ENCODE measurements around the gene OR2H2. TPM values are rescaled to one million over a fixed set of nuclear protein-coding genes. Genes with fewer than 3 reads are reported as not detected.

The OR2H2 gene
- total RNA-seq, 1 experiment from 2014 or later, result not detected

GRCh38 chr6:29564875-29565274 is 20.0 kb upstream of the OR2H2 start:
- BruUV-seq (replicated peaks), result no TSS peak
- no peak overlapping the region for H3K27ac Mint-ChIP-seq (ENCODE audit: unreplicated experiment)
- intact Hi-C loops (cut with micrococcal nuclease; ENCODE audit: unreplicated experiment), result loop anchor here (10.0 kb wide), 1 partner anchor 100 kb away; no protein-coding TSS in a partner anchor
- H3K4me3 Mint-ChIP-seq (ENCODE audit: low read depth, unreplicated experiment), result no peak overlapping the region
- DNase-seq, result no peak
- H3K9me3 Mint-ChIP-seq (ENCODE audit: low read depth, unreplicated experiment), result peaks cover 14% of the 10 kb centered on the region
- H3K27me3 Mint-ChIP-seq (ENCODE audit: unreplicated experiment), result no peaks in the 10 kb centered on the region
- H3K36me3 Mint-ChIP-seq (ENCODE audit: insufficient read depth, unreplicated experiment), result no peaks in the 10 kb centered on the region
- peaks cover 28% of the 10 kb centered on the region for H3K4me1 Mint-ChIP-seq (ENCODE audit: low read depth, unreplicated experiment)
- no peak for TF ChIP-seq CTCF (IDR thresholded peaks at IDR 0.05; ENCODE audit: unreplicated experiment)
- CTCF ChIA-PET, result no interaction called here

GRCh38 chr6:29566856-29567255 is 18.1 kb upstream of the OR2H2 start:
- Mint-ChIP-seq H3K4me1 (ENCODE audit: low read depth, unreplicated experiment) (peaks cover 10% of the 10 kb centered on the region), H3K36me3 (ENCODE audit: insufficient read depth, unreplicated experiment) (no peaks in the 10 kb centered on the region), H3K27me3 (ENCODE audit: unreplicated experiment) (no peaks in the 10 kb centered on the region), H3K27ac (ENCODE audit: unreplicated experiment) (no peak overlapping the region), H3K9me3 (ENCODE audit: low read depth, unreplicated experiment) (peaks cover 10% of the 10 kb centered on the region), H3K4me3 (ENCODE audit: low read depth, unreplicated experiment) (no peak overlapping the region)
- intact Hi-C loops (cut with micrococcal nuclease; ENCODE audit: unreplicated experiment), result loop anchor here (10.0 kb wide), 1 partner anchor 102 kb away; no protein-coding TSS in a partner anchor
- CTCF ChIA-PET, result no interaction called here
- no peak for DNase-seq
- TF ChIP-seq CTCF (IDR thresholded peaks at IDR 0.05; ENCODE audit: unreplicated experiment), result no peak
- no TSS peak for BruUV-seq (replicated peaks)

- peaks cover 8% of the 10 kb centered on the region for H3K4me1 Mint-ChIP-seq (ENCODE audit: low read depth, unreplicated experiment)
- no peak for DNase-seq
- no peak overlapping the region for H3K27ac Mint-ChIP-seq (ENCODE audit: unreplicated experiment)
- H3K27me3 Mint-ChIP-seq (ENCODE audit: unreplicated experiment), result no peaks in the 10 kb centered on the region
- CTCF ChIA-PET, result no interaction called here
- H3K4me3 Mint-ChIP-seq (ENCODE audit: low read depth, unreplicated experiment), result no peak overlapping the region
- no peaks in the 10 kb centered on the region for H3K36me3 Mint-ChIP-seq (ENCODE audit: insufficient read depth, unreplicated experiment)
- H3K9me3 Mint-ChIP-seq (ENCODE audit: low read depth, unreplicated experiment), result peaks cover 7% of the 10 kb centered on the region
- TF ChIP-seq CTCF (IDR thresholded peaks at IDR 0.05; ENCODE audit: unreplicated experiment), result no peak
- no TSS peak for BruUV-seq (replicated peaks)
- intact Hi-C loops (cut with micrococcal nuclease; ENCODE audit: unreplicated experiment), result loop anchor here (10.0 kb wide), 1 partner anchor 103 kb away; no protein-coding TSS in a partner anchor
Observed at GRCh38 chr6:29567541-29567940, 17.4 kb upstream of the OR2H2 start.

GRCh38 chr6:29567991-29568390 is 16.9 kb upstream of the OR2H2 start:
- no peaks in the 10 kb centered on the region for H3K36me3 Mint-ChIP-seq (ENCODE audit: insufficient read depth, unreplicated experiment)
- peaks cover 7% of the 10 kb centered on the region for H3K4me1 Mint-ChIP-seq (ENCODE audit: low read depth, unreplicated experiment)
- H3K4me3 Mint-ChIP-seq (ENCODE audit: low read depth, unreplicated experiment), result no peak overlapping the region
- BruUV-seq (replicated peaks), result no TSS peak
- peaks cover 7% of the 10 kb centered on the region for H3K9me3 Mint-ChIP-seq (ENCODE audit: low read depth, unreplicated experiment)
- no peaks in the 10 kb centered on the region for H3K27me3 Mint-ChIP-seq (ENCODE audit: unreplicated experiment)
- no peak for TF ChIP-seq CTCF (IDR thresholded peaks at IDR 0.05; ENCODE audit: unreplicated experiment)
- intact Hi-C loops (cut with micrococcal nuclease; ENCODE audit: unreplicated experiment), result loop anchor here (10.0 kb wide), 1 partner anchor 103 kb away; no protein-coding TSS in a partner anchor
- H3K27ac Mint-ChIP-seq (ENCODE audit: unreplicated experiment), result no peak overlapping the region
- DNase-seq, result no peak
- CTCF ChIA-PET, result no interaction called here
